Cardiac septum (tissue), 1 donor: ENCODE measurements around the gene LBR. TPM values are rescaled to one million over a fixed set of nuclear protein-coding genes. Genes with fewer than 3 reads are reported as not detected.
"Not testable (repeated sequence)": the region's sequence is repeated elsewhere in the genome, so short reads cannot be mapped to it uniquely, and the experiment has no call there.

ENCODE experiments used
- DNase-seq: peaks from one replicate; pipeline ENCODE4 v3.0.0-alpha.2; 2020; ENCODE audit warnings: low spot score
- intact Hi-C: fragments of 100-400 bp; cut with DNase I; formaldehyde crosslinking; loops from one replicate; pipeline ENCODE4 v1.14.0; 2022
- total RNA-seq: library from RNA; stranded (reverse); fragmentation: NEBNext Ultra II Directional; extraction: Animal tissue kit (Norgen Biotek cat#: 25700); gene quantifications from one replicate; pipeline ENCODE4 v1.2.1, GENCODE V29; 2021
- donor health status: DM: no; HTN: no; CAD: no.

The LBR gene
- total RNA-seq, 1 donor from 2014 or later: 13.7 TPM

- no peak for DNase-seq
- intact Hi-C loops: no loop called here
Measured at GRCh38 chr1:225407755-225408154, 20.1 kb downstream of the LBR start.

DNA sequence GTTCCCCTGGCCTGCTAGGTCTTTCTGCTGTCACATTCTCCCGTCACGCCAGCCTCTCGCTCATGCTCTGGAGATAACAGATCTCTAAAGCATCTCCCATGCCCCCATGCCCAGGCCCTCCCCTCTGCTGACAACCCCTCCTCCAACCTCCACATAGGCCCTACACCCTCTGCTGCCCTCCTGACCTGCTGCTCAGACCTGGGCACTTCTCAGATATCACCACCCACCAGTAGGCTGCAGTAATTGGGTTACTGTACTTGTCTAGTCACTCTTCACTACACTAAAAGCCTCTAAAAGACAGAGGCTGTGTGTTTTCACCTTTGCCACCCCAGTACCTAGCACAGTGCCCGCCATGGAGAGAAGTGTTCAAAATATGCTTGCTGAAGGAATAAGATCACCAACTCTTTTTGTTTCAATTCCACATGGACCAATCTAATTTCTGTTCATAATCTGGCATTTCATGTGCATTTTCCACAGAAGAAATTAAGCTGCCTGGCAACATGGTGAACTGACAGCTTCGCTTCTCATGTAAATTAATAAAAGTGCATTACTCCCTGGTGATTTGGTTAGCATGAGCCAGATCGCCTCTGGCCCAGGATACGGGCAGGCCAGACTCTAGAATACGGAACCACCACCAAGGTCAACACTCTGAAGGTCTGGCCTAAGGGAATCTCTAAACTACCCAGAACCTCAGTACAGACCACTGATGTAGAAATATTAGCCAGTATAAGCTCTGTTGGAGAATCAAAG lies 20.7 kb downstream of the LBR start:
- intact Hi-C loops: no loop called here
- DNase-seq: no peak

DNA sequence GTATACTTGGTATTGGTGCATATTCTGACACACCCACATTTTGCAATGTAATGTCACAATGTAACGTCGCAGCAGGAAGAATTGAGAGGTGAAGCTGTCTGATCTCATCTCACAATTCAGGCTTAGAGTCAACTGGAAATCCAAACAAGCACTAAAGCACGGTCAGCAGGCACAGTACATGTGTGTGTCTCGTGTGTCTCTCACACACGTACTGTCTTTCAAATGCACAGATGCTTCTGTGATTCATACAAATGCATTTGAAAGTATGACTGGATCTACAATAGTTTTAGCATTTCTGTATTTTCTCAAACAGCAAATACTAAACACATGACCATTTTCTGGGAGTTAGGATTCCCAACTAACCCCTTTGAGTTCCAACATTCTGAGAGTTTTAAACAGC lies 26.9 kb downstream of the LBR start:
- intact Hi-C loops: no loop called here
- DNase-seq: no peak

- intact Hi-C loops: no loop called here
Measured at GRCh38 chr1:225396357-225396756, 31.5 kb downstream of the LBR start.

DNA sequence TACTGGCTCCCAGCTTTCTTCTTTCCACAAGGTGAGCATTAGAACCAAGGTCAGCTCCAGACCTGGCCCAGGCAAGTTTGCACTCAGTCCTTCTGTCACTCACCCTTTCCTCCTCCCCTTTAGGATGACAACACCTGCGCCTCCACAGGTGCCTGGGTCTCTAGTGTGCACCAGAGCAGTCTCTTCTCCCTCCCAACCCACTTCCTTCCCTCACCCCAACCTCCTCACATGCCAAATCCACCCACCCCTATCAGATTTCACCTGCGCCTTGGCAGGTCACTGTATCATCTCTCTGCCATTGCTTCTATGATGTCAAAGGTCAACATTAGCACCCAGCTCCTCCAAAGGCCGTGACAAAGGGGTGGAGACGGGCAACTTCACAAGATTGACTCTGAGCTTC lies 38.0 kb downstream of the LBR start:
- intact Hi-C loops: no loop called here
- no peak for DNase-seq

More at GRCh38 chr1:225396357-225396756, 31.5 kb downstream of the LBR start:
- no peak for DNase-seq

DNA sequence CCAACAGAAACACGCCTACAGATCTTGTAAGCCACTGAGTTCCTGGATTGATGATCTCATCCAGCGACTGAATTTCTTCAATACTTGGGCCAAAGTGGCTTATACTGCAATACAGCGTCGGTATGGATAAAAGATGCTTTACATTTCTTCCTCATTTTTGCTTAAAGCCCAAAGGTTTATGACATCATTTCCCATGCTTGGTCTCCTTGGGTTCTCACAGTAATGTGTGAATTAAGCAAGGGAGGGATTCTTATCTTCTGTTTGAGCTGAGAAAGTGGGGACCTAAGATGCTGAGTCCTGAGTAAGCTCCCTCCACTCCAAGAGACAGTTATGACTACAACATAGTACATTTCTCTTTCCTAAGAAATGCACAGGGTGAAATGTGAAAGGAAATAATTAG lies 39.5 kb downstream of the LBR start:
- intact Hi-C loops: no loop called here

DNA sequence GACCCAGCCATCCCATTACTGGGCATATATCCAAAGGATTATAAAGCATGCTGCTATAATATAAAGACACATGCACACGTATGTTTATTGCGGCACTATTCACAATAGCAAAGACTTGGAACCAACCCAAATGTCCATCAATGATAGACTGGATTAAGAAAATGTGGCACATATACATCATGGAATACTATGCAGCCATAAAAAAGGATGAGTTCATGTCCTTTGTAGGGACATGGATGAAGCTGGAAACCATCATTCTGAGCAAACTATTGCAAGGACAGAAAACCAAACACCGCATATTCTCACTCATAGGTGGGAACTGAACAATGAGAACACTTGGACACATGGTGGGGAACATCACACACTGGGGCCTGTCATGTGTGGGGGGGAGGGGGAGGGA lies 41.0 kb downstream of the LBR start:
- intact Hi-C loops, DNase-seq: not testable (repeated sequence)

More for the DNA sequence above, 39.5 kb downstream of the LBR start:
- DNase-seq: no peak

GRCh38 chr1:225380691-225381090 lies 47.1 kb downstream of the LBR start:
- no peak for DNase-seq
- intact Hi-C loops: no loop called here

- DNase-seq: no peak
- intact Hi-C loops: no loop called here
Measured at GRCh38 chr1:225378880-225379279, 49.0 kb downstream of the LBR start.

- intact Hi-C loops: no loop called here
- no peak for DNase-seq
Measured at GRCh38 chr1:225374996-225375395, 52.8 kb downstream of the LBR start.

DNA sequence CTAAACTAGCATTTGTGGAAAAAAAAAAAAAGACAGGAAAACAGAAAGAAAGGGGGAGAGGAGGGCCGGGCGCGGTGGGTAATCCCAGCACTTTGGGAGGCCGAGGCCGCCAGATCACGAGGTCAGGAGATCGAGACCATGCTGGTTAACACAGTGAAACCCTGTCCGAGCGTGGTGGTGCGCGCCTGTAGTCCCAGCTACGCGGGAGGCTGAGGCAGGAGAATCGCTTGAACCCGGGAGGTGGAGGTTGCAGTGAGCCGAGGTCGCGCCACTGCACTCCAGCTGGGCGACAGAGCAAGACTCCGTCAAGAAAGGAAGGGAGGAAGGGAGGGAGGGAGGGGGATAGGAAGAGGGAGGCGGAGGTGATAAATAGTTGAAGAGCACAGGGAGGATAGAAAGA lies 54.7 kb downstream of the LBR start:
- intact Hi-C loops: no loop called here
- no peak for DNase-seq

DNA sequence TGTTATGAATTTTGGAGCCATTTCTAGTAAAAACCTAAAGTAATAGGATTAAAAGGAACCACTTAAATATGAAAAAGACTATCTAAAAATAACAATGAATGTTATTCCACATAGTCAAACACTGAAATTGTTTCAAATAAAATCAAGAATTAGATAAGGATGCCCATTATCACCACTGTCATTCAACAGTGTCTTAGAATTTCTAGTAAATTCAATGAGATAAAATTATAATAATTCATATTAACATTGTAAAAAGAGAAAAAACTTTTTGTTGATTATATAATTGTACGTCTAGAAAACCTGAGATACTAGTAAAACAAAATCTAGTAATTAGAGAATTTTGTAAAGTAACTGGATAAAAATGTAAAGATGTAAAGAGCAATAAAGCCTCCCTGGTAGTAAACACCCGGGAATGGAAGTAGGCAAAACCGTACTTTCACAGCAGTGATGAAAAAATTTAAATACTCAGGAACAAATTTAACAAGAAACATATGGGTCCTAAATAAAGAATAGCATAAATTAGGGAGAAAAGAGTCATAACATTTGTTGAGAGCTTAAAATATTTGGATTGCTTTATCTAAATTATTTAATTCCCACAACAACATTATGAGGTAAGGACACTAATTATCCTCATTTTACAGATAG lies 56.4 kb downstream of the LBR start:
- intact Hi-C loops: no loop called here
- no peak for DNase-seq

DNA sequence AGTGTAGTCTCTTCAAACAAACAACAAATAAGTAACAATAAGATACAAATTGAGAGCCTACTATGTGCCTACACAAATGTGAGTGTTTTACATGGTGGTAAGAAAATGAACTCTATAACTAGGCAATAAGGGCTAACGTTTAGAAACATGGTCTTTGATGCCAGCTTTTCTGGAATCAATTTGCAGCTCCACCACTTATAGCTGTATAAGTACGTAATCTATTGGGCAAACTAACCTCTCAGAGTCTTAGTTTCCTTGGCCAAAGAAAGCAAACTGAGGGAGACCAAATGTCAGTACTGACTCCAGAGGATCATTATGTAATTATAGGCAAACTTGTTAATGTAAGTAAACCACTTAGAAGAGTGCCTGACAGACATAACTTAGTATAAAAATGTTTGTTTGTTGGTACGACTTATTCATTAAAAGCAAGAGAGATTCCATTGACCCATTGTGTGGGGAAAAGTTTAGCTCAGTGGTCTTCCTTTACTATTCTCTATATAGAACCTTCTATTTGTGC lies 59.7 kb downstream of the LBR start:
- intact Hi-C loops: no loop called here
- DNase-seq: no peak

GRCh38 chr1:225366552-225366951 lies 61.3 kb downstream of the LBR start:
- intact Hi-C loops: no loop called here
- DNase-seq: no peak

DNA sequence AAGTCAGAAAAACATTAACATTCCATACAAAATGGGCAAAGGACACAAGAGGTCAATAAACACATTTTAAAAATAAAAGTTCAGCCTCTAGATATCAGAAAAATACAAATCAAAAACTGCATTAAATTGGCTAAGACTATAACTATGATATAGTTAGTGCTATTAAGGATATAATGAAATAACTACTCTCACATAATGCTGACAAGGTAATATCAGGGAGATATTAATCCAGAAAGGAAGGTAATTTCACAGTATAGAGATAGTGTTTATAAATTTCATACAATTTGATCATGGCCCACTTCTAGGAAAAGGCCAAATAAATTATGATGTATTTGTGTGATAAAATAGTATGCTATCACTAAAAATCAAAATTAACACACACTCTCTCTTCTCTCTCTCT lies 61.8 kb downstream of the LBR start:
- DNase-seq: no peak
- intact Hi-C loops: no loop called here

GRCh38 chr1:225364439-225364838 lies 63.4 kb downstream of the LBR start:
- no peak for DNase-seq
- intact Hi-C loops: no loop called here

- intact Hi-C loops: no loop called here
Measured at GRCh38 chr1:225362805-225363204, 65.0 kb downstream of the LBR start.

DNA sequence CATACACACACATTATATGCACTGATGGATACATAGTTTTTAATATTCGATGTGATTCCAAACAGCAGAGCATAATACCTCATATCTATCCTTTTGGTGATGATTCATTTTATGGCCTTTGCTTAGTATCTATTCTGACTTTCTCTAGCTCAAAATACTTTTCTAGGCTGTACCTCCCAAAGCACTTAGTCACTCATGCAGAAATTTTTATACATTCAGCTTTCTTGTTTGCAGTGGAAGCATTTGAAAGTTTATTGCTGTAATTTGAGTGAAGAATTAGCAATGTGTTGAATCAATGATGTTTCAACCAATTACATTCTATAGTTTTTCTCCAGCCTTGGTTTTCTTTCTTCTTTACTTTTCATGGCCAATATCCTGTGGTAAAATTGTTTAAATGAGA lies 66.7 kb downstream of the LBR start:
- intact Hi-C loops: no loop called here
- no peak for DNase-seq

More at GRCh38 chr1:225362805-225363204, 65.0 kb downstream of the LBR start:
- no peak for DNase-seq

- intact Hi-C loops: no loop called here
- no peak for DNase-seq
Measured at GRCh38 chr1:225360119-225360518, 67.7 kb downstream of the LBR start.

- intact Hi-C loops: no loop called here
- no peak for DNase-seq
Measured at GRCh38 chr1:225355863-225356262, 72.0 kb downstream of the LBR start.

DNA sequence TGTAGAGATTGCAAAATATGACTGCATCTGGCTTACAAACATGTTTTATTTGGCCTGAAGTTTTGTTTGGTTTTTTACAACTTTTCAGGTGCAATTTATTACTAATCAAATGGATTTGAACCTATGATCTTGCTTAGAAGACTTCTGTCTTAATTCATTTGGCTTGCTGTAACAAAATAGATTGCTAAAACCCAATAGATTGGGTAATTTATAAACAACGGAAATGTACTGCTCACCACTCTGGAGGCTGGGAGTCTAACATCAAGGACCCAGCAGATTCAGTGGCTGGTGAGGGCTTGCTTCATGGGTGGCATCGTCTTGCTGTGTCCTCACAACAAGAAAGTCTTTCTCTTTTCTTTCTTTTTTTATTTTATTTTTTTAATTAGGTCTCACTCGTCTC lies 72.9 kb downstream of the LBR start:
- DNase-seq: no peak
- intact Hi-C loops: no loop called here
